Measurements from ENCODE around the gene CSF1. TPM values are rescaled to one million over a fixed set of nuclear protein-coding genes. Genes with fewer than 3 reads are reported as not detected.

CSF1 gene
- polyA plus RNA-seq, 4 donors = 7.5 to 9.3 (median 8.5) TPM

DNA sequence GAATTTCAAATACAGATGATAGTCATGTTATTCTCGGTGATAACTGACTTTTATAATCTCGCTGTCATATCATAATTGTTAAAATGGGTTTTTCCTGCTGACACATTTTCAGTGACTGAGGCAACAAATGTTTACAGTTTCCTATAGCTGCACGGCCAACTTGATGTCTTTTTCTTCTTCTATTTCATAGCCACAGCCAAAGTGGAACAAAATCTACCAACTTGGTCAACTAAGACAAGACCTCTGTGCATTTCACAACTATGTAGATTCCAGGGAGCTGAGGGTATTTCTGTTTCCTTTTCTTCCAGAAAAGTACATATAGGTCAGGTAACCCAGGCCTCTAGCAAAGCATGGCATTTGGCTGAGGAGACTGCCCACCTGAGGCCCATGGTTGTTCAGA is 63.5 kb downstream of the CSF1 start:
- DNase-seq (ENCODE audit: low read depth in 4 of 4, low spot score in 2 of 4) = no peak

- DNase-seq (ENCODE audit: low read depth in 4 of 4, low spot score in 2 of 4) = no peak
These were observed 65.1 kb downstream of the CSF1 start for GRCh38 chr1:109975718-109976117.

DNA sequence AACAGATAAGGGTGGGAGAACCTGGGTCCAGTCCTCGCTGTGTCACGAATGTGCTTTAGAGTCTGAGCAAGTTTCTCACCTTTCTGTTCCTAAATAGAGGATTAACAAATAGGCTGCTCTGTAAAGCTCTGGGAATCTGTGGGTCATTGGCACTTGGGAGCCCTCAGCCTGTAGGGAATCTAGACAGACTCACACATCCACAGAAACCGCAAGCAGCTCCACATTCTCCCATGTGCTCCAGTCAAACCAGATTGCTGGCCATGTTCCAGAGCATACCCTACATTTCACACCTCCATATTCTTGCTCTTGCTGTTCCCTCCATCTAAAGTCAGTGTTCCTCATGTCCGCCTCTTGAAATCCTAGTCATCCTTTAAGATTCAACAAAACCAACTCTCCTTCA is 66.1 kb downstream of the CSF1 start:
- no peak for DNase-seq (ENCODE audit: low read depth in 4 of 4, low spot score in 2 of 4)

DNA sequence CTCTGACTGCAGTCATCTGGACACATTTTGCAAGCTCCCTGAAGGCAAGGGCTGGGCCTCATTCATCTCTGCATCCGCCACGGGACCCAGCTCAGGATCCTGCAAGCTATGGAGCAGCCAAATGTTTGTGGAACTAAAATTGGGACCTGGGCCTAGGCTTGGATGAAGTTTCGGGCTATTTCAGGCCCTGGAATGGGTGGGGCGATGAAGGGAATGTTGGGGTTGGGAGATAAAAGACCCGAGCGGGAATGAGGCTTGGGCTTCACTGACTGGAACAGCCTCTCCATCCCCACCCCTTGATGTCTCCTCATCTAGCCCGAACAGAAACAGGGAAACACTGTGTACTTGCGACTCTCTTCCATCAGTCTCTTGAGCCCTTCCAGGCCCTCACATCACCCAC is 66.6 kb downstream of the CSF1 start:
- DNase-seq (ENCODE audit: low read depth in 4 of 4, low spot score in 2 of 4) = no peak

DNA sequence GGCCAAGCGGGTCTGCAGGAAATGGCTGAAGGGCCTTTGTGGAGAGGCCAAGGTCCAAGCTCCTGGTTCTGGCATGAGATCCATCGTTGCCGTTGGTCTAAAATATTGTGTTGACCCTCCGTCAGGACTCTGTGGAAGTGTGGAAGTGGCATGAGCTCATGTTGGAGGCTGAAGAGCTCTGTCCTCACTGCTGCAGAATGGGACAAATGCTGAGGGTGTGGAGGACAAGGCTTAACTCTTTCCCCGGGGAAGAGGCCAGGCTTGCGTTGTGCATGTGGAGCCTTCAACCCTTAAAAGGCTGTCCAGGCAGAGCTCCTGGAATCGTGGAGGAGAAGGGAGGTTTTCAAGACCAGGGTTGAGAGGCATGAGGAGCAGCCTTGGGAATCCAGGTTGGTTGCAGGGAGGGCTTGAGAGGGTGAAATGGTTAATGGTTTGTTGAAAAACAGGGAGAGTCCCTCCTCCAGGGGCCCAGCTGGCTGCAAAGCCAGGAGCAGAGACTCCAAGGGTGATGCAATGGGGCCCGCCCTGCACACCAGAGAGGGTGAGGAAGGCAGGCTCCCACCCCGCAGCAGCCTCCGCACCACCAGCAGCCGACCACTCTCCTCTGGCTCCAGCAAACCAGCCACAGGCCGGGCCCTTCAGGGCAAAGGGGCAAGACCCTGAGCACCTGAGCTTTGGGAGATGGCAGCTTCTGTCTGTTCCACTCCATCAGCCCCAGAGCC is 67.2 kb downstream of the CSF1 start:
- no peak for DNase-seq (ENCODE audit: low read depth in 4 of 4, low spot score in 2 of 4)

DNA sequence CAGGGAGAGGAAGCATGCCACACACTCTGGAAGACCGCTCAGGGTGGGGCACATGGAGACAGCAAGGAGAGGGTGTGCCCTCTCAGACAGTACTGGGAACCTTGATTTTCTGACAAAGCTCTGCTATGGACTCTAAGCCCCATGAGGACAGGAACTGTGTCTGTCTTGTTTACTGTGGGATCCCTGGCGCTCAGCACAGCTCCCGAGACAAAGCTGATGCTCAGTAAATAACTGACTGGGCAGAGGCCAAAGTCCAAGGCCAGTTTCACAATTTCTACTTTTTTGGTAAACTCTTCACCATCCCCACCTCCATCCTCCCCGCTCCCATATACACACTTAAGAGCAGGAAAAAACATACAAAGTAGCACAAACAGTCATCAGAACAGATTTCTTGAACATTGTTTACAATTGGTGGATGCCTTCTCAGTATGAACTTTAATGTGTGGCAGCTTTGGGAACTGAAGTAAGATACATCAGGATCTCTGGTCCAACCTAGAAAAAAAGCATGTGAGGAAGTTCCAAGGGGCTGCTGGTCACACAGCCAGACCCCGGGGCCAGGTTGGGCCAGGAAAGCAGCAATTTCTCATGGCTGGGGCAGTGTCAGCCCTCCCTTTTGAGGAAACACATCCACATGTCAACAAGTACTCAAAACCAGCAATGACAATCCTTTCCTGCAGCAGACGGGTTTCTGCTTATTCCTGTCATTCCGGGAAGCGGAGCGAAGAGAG is 68.3 kb downstream of the CSF1 start:
- no peak for DNase-seq (ENCODE audit: low read depth in 4 of 4, low spot score in 2 of 4)

- DNase-seq (ENCODE audit: low read depth in 4 of 4, low spot score in 2 of 4) = no peak
These were observed 68.9 kb downstream of the CSF1 start for GRCh38 chr1:109979489-109980091.

Other genes with a start within 250 kb of the CSF1 start
- gene GSTM2, start 242.8 kb upstream of the CSF1 start, polyA plus RNA-seq (ENCODE audit: insufficient read length in 4 of 4) = 100 to 1,000 TPM; 143 to 275 (median 238) TPM
- gene GSTM1, start 223.0 kb upstream of the CSF1 start, polyA plus RNA-seq (ENCODE audit: insufficient read length in 4 of 4) = 100 to 1,000 TPM in 1 of 4 donors, 1 to 10 TPM in 3; 1.7 to 119 (median 3.1) TPM
- 10 to 100 TPM; 34.2 to 55.5 (median 39.7) TPM for gene GSTM5, start 198.6 kb upstream of the CSF1 start, polyA plus RNA-seq (ENCODE audit: insufficient read length in 4 of 4)
- gene GSTM3, start 169.8 kb upstream of the CSF1 start, polyA plus RNA-seq (ENCODE audit: insufficient read length in 4 of 4) = 100 to 1,000 TPM; 201 to 268 (median 237) TPM
- gene EPS8L3, start 146.9 kb upstream of the CSF1 start, polyA plus RNA-seq (ENCODE audit: insufficient read length in 4 of 4) = 1 to 10 TPM in 1 of 4 donors, under 1 TPM in 3; 0.37 to 1.6 (median 0.71) TPM
- 100 to 1,000 TPM; 107 to 121 (median 113) TPM for gene AHCYL1, start 73.9 kb downstream of the CSF1 start, polyA plus RNA-seq (ENCODE audit: insufficient read length in 4 of 4)
- 10 to 100 TPM; 41.1 to 64.7 (median 50.7) TPM for gene STRIP1, start 123.8 kb downstream of the CSF1 start, polyA plus RNA-seq (ENCODE audit: insufficient read length in 4 of 4)
- gene ALX3, start 159.8 kb downstream of the CSF1 start, polyA plus RNA-seq (ENCODE audit: insufficient read length in 4 of 4) = not detected
- not detected for gene UBL4B, start 201.6 kb downstream of the CSF1 start, polyA plus RNA-seq (ENCODE audit: insufficient read length in 4 of 4)
- 1 to 10 TPM in 2 of 4 donors, under 1 TPM in 2; 0.66 to 1.1 (median 0.96) TPM for gene SLC6A17, start 239.6 kb downstream of the CSF1 start, polyA plus RNA-seq (ENCODE audit: insufficient read length in 4 of 4)

Data from left renal cortex interstitium (tissue), 4 donors.